Neural progenitor cell (in vitro differentiated cells): ENCODE results near the gene TSPAN4. TPM values are rescaled to one million over a fixed set of nuclear protein-coding genes. Genes with fewer than 3 reads are reported as not detected.

Experiments used
- DNase-seq: peaks from one replicate; pipeline ENCODE4 v3.0.0-alpha.2; 2016; ENCODE audit warnings: low spot score
- H2AFZ ChIP-seq: fragments of 200-600 bp; sonication (generic); replicated peaks from 2 replicates; pipeline ENCODE4 v1.6.1; 2016; ENCODE audit warnings: antibody characterized with exemption
- H3F3A ChIP-seq: fragments of 200-600 bp; sonication (generic); 2 replicates; pipeline ENCODE4 v1.6.1; 2016; ENCODE audit warnings: antibody characterized with exemption, low read depth
- H3K27ac ChIP-seq: fragments of 200-600 bp; sonication (generic); 2 replicates; pipeline ENCODE4 v1.5.1; 2016; ENCODE audit warnings: mild to moderate bottlenecking
- H3K27me3 ChIP-seq: fragments of 200-600 bp; sonication (generic); 2 replicates; pipeline ENCODE4 v1.6.1; 2016; ENCODE audit warnings: mild to moderate bottlenecking, moderate library complexity
- H3K36me3 ChIP-seq: fragments of 200-600 bp; sonication (generic); 2 replicates; pipeline ENCODE4 v1.5.1; 2016
- H3K4me1 ChIP-seq: fragments of 200-600 bp; sonication (generic); 2 replicates; pipeline ENCODE4 v1.6.1; 2016; ENCODE audit warnings: mixed run types
- H3K4me2 ChIP-seq: fragments of 200-600 bp; sonication (generic); 2 replicates; pipeline ENCODE4 v1.6.1; 2016
- H3K4me3 ChIP-seq: fragments of 200-600 bp; sonication (generic); 2 replicates; pipeline ENCODE4 v1.5.1; 2016
- H3K79me2 ChIP-seq: fragments of 200-600 bp; sonication (generic); 2 replicates; pipeline ENCODE4 v1.6.1; 2016; ENCODE audit warnings: low read depth
- H3K9ac ChIP-seq: fragments of 200-600 bp; sonication (generic); 2 replicates; pipeline ENCODE4 v1.6.1; 2016
- H3K9me3 ChIP-seq: fragments of 200-600 bp; sonication (generic); 2 replicates; pipeline ENCODE4 v1.5.1; 2016; ENCODE audit warnings: low read depth
- H4K20me1 ChIP-seq: fragments of 200-600 bp; sonication (generic); 2 replicates; pipeline ENCODE4 v1.6.1; 2016; ENCODE audit warnings: low read depth
- H3K27ac Mint-ChIP-seq: 3 replicates; pipeline ENCODE4 v1.8.0; 2021; ENCODE audit warnings: mixed read lengths
- H3K27me3 Mint-ChIP-seq: 2 replicates; pipeline ENCODE4 v1.8.0; 2022; ENCODE audit warnings: low read depth, mild to moderate bottlenecking, inconsistent platforms, moderate library complexity, mixed read lengths; ENCODE audit not compliant: insufficient read depth
- H3K36me3 Mint-ChIP-seq: 3 replicates; pipeline ENCODE4 v1.8.0; 2021; ENCODE audit warnings: mixed read lengths
- H3K4me1 Mint-ChIP-seq: 3 replicates; pipeline ENCODE4 v1.8.0; 2021; ENCODE audit warnings: mixed read lengths
- H3K4me3 Mint-ChIP-seq: 3 replicates; pipeline ENCODE4 v1.8.0; 2021; ENCODE audit warnings: mild to moderate bottlenecking, moderate library complexity, mixed read lengths
- H3K9me3 Mint-ChIP-seq: 3 replicates; pipeline ENCODE4 v1.8.0; 2020; ENCODE audit warnings: mixed read lengths
- CTCF ChIP-seq: fragments of 200-600 bp; sonication (generic); IDR thresholded peaks from 2 replicates; pipeline ENCODE4 v1.5.1; 2017; ENCODE audit warnings: antibody characterized with exemption, mild to moderate bottlenecking
- EZH2 ChIP-seq: fragments of 200-600 bp; sonication (generic); IDR thresholded peaks from 2 replicates; pipeline ENCODE4 v1.6.1; 2017; ENCODE audit warnings: antibody characterized with exemption, mild to moderate bottlenecking, moderate library complexity
- EZH2phosphoT487 ChIP-seq: fragments of 200-600 bp; sonication (generic); IDR thresholded peaks from 2 replicates; pipeline ENCODE4 v1.6.1; 2017; ENCODE audit warnings: antibody characterized with exemption
- total RNA-seq: library from RNA; depleted of rRNA; stranded (reverse); fragments of >200 nt; gene quantifications from 2 replicates; pipeline ENCODE4 v1.2.3, GENCODE V29; 2015; ENCODE audit warnings: low replicate concordance

Gene TSPAN4
- total RNA-seq, 1 donor from 2014 or later: 19.6 TPM

DNA sequence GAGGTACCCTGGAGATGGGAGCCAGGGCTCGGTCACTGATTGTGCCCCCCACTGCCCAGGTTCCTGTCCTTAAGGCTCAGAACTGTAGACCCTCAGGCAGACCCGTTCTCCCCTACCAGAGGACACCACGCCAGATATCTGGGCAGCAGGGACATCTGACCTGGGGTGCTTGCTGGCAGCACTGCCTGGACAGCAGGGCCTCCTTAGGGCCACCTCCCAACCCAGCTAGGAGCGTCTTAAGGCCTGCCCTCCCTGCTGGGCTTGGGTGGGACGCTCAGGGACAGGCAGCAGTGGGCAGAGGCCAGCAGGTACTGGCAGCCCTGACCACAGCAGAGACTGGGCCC, 3.4 kb upstream of the TSPAN4 start:
- Histone ChIP-seq H3K9me3 (no peaks in the 10 kb centered on the region), H3K36me3 (no peaks in the 10 kb centered on the region), H3K4me2 (no peak overlapping the region), H3K79me2 (peaks cover 23% of the 10 kb centered on the region), H2AFZ (no peak overlapping the region), H3K4me3 (no peak overlapping the region), H4K20me1 (peaks cover 60% of the 10 kb centered on the region), H3K9ac (no peak overlapping the region), H3K4me1 (peaks cover 15% of the 10 kb centered on the region), H3K27ac (no peak overlapping the region), H3F3A (peaks cover 32% of the 10 kb centered on the region), H3K27me3 (peaks cover 9% of the 10 kb centered on the region)
- H3K9me3 Mint-ChIP-seq: no peaks in the 10 kb centered on the region
- no peak overlapping the region for H3K4me3 Mint-ChIP-seq
- no peak for DNase-seq
- H3K36me3 Mint-ChIP-seq: peaks cover 3% of the 10 kb centered on the region
- H3K27me3 Mint-ChIP-seq: peaks cover 9% of the 10 kb centered on the region
- TF ChIP-seq EZH2 (no peak), EZH2phosphoT487 (no peak), CTCF (no peak)
- H3K27ac Mint-ChIP-seq: no peak overlapping the region
- H3K4me1 Mint-ChIP-seq: peaks cover 19% of the 10 kb centered on the region

DNA sequence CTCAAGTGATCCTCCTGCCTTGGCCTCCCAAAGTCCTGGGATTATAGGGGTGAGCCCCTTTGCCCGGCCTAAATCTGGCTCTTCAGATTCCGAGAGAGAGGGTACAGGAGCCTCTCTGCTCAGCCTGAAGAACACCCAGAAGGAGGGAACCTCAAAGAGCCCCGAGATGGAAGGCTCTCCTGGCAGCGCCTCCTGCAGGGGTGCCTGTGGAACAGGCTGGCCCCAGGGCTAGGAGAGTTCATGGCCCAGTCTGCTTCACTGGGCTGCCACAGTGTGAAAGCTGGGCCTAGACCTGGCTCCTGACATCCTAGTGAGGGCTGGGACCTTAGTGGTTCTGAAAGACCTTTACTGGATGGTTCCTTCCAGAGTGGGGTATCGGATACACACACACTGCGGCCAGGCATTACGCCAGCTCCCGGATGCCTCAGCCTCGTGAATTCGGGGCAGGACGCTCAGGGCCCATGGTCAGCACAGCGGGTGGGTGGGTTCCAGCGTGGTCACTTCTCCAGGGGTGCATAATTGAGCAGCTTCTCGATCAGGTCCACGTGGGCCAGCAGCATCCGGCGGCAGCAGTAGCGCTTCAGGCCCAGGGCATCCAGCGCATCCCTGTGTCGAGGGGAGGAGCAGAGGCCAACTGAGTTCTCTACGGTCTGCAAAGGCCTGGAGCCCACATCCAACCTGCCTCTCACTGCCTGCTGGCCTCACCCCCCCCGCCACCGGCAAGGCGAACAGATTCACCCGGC, 2.6 kb upstream of the TSPAN4 start:
- Histone ChIP-seq H4K20me1 (peaks cover 55% of the 10 kb centered on the region), H3K27ac (no peak overlapping the region), H3K4me1 (peaks cover 20% of the 10 kb centered on the region), H2AFZ (no peak overlapping the region), H3K4me3 (no peak overlapping the region), H3F3A (peaks cover 40% of the 10 kb centered on the region), H3K27me3 (peaks cover 9% of the 10 kb centered on the region), H3K4me2 (no peak overlapping the region), H3K9me3 (no peaks in the 10 kb centered on the region), H3K9ac (no peak overlapping the region), H3K36me3 (no peaks in the 10 kb centered on the region), H3K79me2 (peaks cover 23% of the 10 kb centered on the region)
- Mint-ChIP-seq H3K9me3 (no peaks in the 10 kb centered on the region), H3K4me1 (peaks cover 23% of the 10 kb centered on the region), H3K36me3 (peaks cover 3% of the 10 kb centered on the region), H3K27ac (no peak overlapping the region), H3K27me3 (peaks cover 12% of the 10 kb centered on the region), H3K4me3 (peak overlapping the region; percentile 90)
- no peak for TF ChIP-seq EZH2
- TF ChIP-seq CTCF: no peak
- no peak for TF ChIP-seq EZH2phosphoT487
- DNase-seq: no peak

GRCh38 chr11:841981-842369, 677 bp upstream of the TSPAN4 start:
- DNase-seq: no peak
- Histone ChIP-seq H3K27me3 (peaks cover 9% of the 10 kb centered on the region), H3K4me2 (peak overlapping the region; percentile 97), H4K20me1 (peaks cover 45% of the 10 kb centered on the region), H3K4me1 (peaks cover 30% of the 10 kb centered on the region), H3K27ac (no peak overlapping the region), H3K9ac (peak overlapping the region; percentile 100), H2AFZ (peak overlapping the region; percentile 94), H3F3A (peaks cover 45% of the 10 kb centered on the region), H3K9me3 (no peaks in the 10 kb centered on the region), H3K79me2 (peaks cover 23% of the 10 kb centered on the region), H3K36me3 (no peaks in the 10 kb centered on the region), H3K4me3 (peak overlapping the region; percentile 96)
- Mint-ChIP-seq H3K4me3 (peak overlapping the region; percentile 90), H3K27me3 (peaks cover 9% of the 10 kb centered on the region), H3K36me3 (peaks cover 3% of the 10 kb centered on the region), H3K27ac (peak overlapping the region; percentile 79), H3K9me3 (no peaks in the 10 kb centered on the region), H3K4me1 (peaks cover 33% of the 10 kb centered on the region)
- TF ChIP-seq EZH2phosphoT487: no peak
- TF ChIP-seq CTCF: no peak
- TF ChIP-seq EZH2: no peak
